Type B pancreatic cell (in vitro differentiated cells): ENCODE measurements around the gene AHCYL1. TPM values are rescaled to one million over a fixed set of nuclear protein-coding genes. Genes with fewer than 3 reads are reported as not detected.

Experiments
- DNase-seq: peaks from one replicate; pipeline ENCODE4 v3.0.0; 2021; ENCODE audit warnings: mixed read lengths; ENCODE audit not compliant: unreplicated experiment; ENCODE audit errors: extremely low spot score
- H3K27ac Mint-ChIP-seq: 2 replicates; pipeline ENCODE4 v1.8.0; 2021; ENCODE audit warnings: mild to moderate bottlenecking, mixed read lengths
- H3K27me3 Mint-ChIP-seq: 2 replicates; pipeline ENCODE4 v1.8.0; 2021; ENCODE audit warnings: mixed read lengths
- H3K36me3 Mint-ChIP-seq: 2 replicates; pipeline ENCODE4 v1.8.0; 2021; ENCODE audit warnings: mixed read lengths
- H3K4me1 Mint-ChIP-seq: one replicate; pipeline ENCODE4 v1.8.0; 2021; ENCODE audit warnings: mixed read lengths; ENCODE audit not compliant: unreplicated experiment
- H3K4me3 Mint-ChIP-seq: 2 replicates; pipeline ENCODE4 v1.8.0; 2021; ENCODE audit warnings: mild to moderate bottlenecking, mixed read lengths
- H3K9me3 Mint-ChIP-seq: 2 replicates; pipeline ENCODE4 v1.8.0; 2021; ENCODE audit warnings: mixed read lengths
- CTCF ChIP-seq: fragments of 200-600 bp; sonication (generic); conservative IDR thresholded peaks from 2 replicates; pipeline ENCODE4 v1.5.0; 2021; ENCODE audit warnings: antibody characterized with exemption, mild to moderate bottlenecking
- total RNA-seq: library from RNA; stranded (reverse); gene quantifications from 2 replicates; pipeline ENCODE4 v1.2.1, GENCODE V29; 2021; ENCODE audit warnings: low replicate concordance

The AHCYL1 gene
- total RNA-seq, 1 donor from 2014 or later = 87.1 TPM

- Mint-ChIP-seq H3K4me3 (no peak overlapping the region), H3K9me3 (no peaks in the 10 kb centered on the region), H3K4me1 (peaks cover 41% of the 10 kb centered on the region), H3K27ac (peak overlapping the region; percentile 4), H3K27me3 (no peaks in the 10 kb centered on the region), H3K36me3 (peaks cover 15% of the 10 kb centered on the region)
- DNase-seq = no peak
- TF ChIP-seq CTCF = no peak
Observed at GRCh38 chr1:109997867-109998229, 13.3 kb downstream of the AHCYL1 start.

- H3K4me1 Mint-ChIP-seq = peaks cover 57% of the 10 kb centered on the region
- H3K36me3 Mint-ChIP-seq = peaks cover 8% of the 10 kb centered on the region
- TF ChIP-seq CTCF = no peak
- DNase-seq = no peak
- no peaks in the 10 kb centered on the region for H3K9me3 Mint-ChIP-seq
- no peak overlapping the region for H3K4me3 Mint-ChIP-seq
- peak overlapping the region; percentile 94 for H3K27ac Mint-ChIP-seq
- H3K27me3 Mint-ChIP-seq = no peaks in the 10 kb centered on the region
Observed at GRCh38 chr1:110002695-110003094, 18.1 kb downstream of the AHCYL1 start.

- H3K9me3 Mint-ChIP-seq = no peaks in the 10 kb centered on the region
- peaks cover 8% of the 10 kb centered on the region for H3K36me3 Mint-ChIP-seq
- H3K27ac Mint-ChIP-seq = peak overlapping the region; percentile 94
- H3K27me3 Mint-ChIP-seq = no peaks in the 10 kb centered on the region
- no peak for DNase-seq
- peaks cover 55% of the 10 kb centered on the region for H3K4me1 Mint-ChIP-seq
- H3K4me3 Mint-ChIP-seq = peak overlapping the region; percentile 79
- TF ChIP-seq CTCF = no peak
Observed at GRCh38 chr1:110003747-110004428, 19.3 kb downstream of the AHCYL1 start.

- no peaks in the 10 kb centered on the region for H3K27me3 Mint-ChIP-seq
Observed at GRCh38 chr1:110004583-110004982, 20.0 kb downstream of the AHCYL1 start.

GRCh38 chr1:110005971-110006370 lies 21.4 kb downstream of the AHCYL1 start:
- H3K36me3 Mint-ChIP-seq = peaks cover 4% of the 10 kb centered on the region
- H3K27me3 Mint-ChIP-seq = no peaks in the 10 kb centered on the region
- no peak for DNase-seq
- H3K9me3 Mint-ChIP-seq = no peaks in the 10 kb centered on the region
- H3K4me1 Mint-ChIP-seq = peaks cover 51% of the 10 kb centered on the region
- no peak for TF ChIP-seq CTCF
- H3K4me3 Mint-ChIP-seq = peak overlapping the region; percentile 1
- H3K27ac Mint-ChIP-seq = peak overlapping the region; percentile 94

More at GRCh38 chr1:110004583-110004982, 20.0 kb downstream of the AHCYL1 start:
- TF ChIP-seq CTCF = no peak
- DNase-seq = no peak
- H3K9me3 Mint-ChIP-seq = no peaks in the 10 kb centered on the region
- peaks cover 8% of the 10 kb centered on the region for H3K36me3 Mint-ChIP-seq
- peaks cover 55% of the 10 kb centered on the region for H3K4me1 Mint-ChIP-seq
- peak overlapping the region; percentile 94 for H3K27ac Mint-ChIP-seq
- H3K4me3 Mint-ChIP-seq = peak overlapping the region; percentile 79
